ENCODE results near the gene SEMA4C. TPM values are rescaled to one million over a fixed set of nuclear protein-coding genes. Genes with fewer than 3 reads are reported as not detected.

Gene SEMA4C
- total RNA-seq, 4 donors from 2014 or later: 3.6 to 23.9 (median 17.4) TPM

DNA sequence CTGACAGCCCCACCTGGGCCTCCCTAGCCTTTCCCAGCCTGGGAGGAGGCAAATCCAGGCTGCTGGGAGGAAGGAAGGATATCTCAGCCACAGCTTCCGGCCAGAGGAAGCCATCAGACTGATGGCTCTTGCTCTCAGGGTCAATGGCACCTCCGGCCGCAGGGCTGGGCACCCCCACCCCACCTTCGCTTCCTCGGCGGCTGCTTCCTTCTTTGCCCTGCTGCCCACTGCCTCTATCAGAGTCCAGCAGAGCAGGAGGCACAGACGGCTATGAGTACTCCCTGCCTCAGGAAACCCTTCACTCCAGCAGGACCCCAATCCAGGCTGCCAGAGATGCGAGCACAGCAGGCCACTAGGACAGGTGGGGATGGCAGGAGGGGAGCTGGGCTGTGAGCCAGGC lies 3.3 kb downstream of the SEMA4C start:
- Histone ChIP-seq H3K9me3 (no peaks in the 10 kb centered on the region), H3K4me1 (peaks cover 24 to 50% (median 44%) of the 10 kb centered on the region in 4 donors), H3K4me3 (peak overlapping the region in 1 of 4 donors; percentile 78), H3K27me3 (no peaks in the 10 kb centered on the region), H3K36me3 (peaks cover 0 to 17% (median 6%) of the 10 kb centered on the region in 4 donors), H3K27ac (peak overlapping the region; percentile 94 to 100 (median 96))
- in situ Hi-C loops (cut with MboI; ENCODE audit: low pct_ligation_motif_present in 1 of 4, low pct_unique_long_range_greater_than_20kb in 1 of 4, low sequenced_read_pairs in 3 of 4) (no loop called here), intact Hi-C loops (cut with DNase I; ENCODE audit: low total_unique reads) (no loop called here)
- 75% methylated on average over 7 of the region's 8 CpGs; no CpG with 5 or more reads in 1 of the 2 donors for WGBS, 2 donors (ENCODE audit: low coverage in 1 of 2)
- DNase-seq: no peak
- TF ChIP-seq EP300 (IDR thresholded peaks at IDR 0.05; ENCODE audit: low read depth) (no peak), POLR2AphosphoS5 (IDR thresholded peaks at IDR 0.05) (no peak), POLR2A (IDR thresholded peaks at IDR 0.05) (no peak)
- TF ChIP-seq, protein P1, sequence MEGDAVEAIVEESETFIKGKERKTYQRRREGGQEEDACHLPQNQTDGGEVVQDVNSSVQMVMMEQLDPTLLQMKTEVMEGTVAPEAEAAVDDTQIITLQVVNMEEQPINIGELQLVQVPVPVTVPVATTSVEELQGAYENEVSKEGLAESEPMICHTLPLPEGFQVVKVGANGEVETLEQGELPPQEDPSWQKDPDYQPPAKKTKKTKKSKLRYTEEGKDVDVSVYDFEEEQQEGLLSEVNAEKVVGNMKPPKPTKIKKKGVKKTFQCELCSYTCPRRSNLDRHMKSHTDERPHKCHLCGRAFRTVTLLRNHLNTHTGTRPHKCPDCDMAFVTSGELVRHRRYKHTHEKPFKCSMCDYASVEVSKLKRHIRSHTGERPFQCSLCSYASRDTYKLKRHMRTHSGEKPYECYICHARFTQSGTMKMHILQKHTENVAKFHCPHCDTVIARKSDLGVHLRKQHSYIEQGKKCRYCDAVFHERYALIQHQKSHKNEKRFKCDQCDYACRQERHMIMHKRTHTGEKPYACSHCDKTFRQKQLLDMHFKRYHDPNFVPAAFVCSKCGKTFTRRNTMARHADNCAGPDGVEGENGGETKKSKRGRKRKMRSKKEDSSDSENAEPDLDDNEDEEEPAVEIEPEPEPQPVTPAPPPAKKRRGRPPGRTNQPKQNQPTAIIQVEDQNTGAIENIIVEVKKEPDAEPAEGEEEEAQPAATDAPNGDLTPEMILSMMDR (IDR thresholded peaks at IDR 0.05): no peak

DNA sequence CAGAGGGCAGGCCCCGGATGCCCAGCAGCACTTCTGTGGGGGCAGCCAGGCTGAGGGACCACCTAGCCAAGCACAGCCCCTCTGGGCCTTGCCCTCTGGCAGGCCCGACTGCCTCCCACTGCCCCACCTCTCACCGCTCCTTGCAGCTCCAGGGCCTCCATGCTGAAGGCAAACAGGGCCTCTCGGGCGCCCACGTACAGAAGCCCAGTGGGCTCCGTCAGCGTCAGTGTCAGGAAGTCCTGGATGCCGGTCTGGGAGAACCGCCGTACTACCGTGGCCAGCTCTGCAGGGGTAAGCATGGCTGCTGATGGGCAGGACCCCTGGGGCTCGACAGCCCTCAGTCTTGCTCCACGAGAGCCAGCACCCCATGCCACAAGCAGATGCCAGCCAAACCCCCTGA lies 3.7 kb downstream of the SEMA4C start:
- intact Hi-C loops (cut with DNase I; ENCODE audit: low total_unique reads) (no loop called here), in situ Hi-C loops (cut with MboI; ENCODE audit: low pct_ligation_motif_present in 1 of 4, low pct_unique_long_range_greater_than_20kb in 1 of 4, low sequenced_read_pairs in 3 of 4) (no loop called here)
- H3K36me3 ChIP-seq: peaks cover 0 to 21% (median 6%) of the 10 kb centered on the region in 4 donors
- no peaks in the 10 kb centered on the region for H3K27me3 ChIP-seq
- no peak for DNase-seq
- no peak for TF ChIP-seq EP300 (IDR thresholded peaks at IDR 0.05; ENCODE audit: low read depth)
- TF ChIP-seq, protein P1 (IDR thresholded peaks at IDR 0.05): no peak
- no peak for TF ChIP-seq POLR2A (IDR thresholded peaks at IDR 0.05)
- TF ChIP-seq POLR2AphosphoS5 (IDR thresholded peaks at IDR 0.05): no peak
- 81% methylated on average over 14 of the region's 14 CpGs; no CpG with 5 or more reads in 1 of the 2 donors for WGBS, 2 donors (ENCODE audit: low coverage in 1 of 2)
- H3K9me3 ChIP-seq: no peaks in the 10 kb centered on the region
- H3K27ac ChIP-seq: peak overlapping the region in 3 of 4 donors; percentile 94 to 100 (median 98)
- peaks cover 23 to 50% (median 46%) of the 10 kb centered on the region in 4 donors for H3K4me1 ChIP-seq
- no peak overlapping the region for H3K4me3 ChIP-seq

DNA sequence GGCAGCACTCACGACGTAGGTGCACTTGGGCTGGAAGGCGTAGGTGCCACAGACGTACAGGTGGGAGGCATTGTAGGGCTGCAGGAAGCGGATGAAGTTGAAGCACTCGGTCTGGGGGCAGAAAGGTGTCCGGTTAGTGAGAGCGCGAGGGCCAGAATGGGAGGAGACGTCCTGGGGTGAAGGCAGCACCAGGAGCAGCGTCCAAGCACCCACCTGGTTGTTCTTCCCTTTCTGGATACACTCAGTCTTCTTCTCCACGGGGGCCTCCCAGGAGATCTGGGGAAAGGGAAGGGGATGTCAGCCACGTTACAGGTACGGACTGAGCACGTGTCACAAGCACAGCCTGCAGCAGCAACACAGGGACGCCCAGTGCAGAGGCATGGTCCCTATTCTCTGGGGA lies 4.2 kb downstream of the SEMA4C start:
- Histone ChIP-seq H3K36me3 (peaks cover 0 to 23% (median 6%) of the 10 kb centered on the region in 4 donors), H3K27me3 (no peaks in the 10 kb centered on the region), H3K9me3 (no peaks in the 10 kb centered on the region), H3K4me1 (peaks cover 18 to 45% (median 41%) of the 10 kb centered on the region in 4 donors), H3K27ac (peak overlapping the region in 2 of 4 donors; percentile 94 to 100), H3K4me3 (no peak overlapping the region)
- in situ Hi-C loops (cut with MboI; ENCODE audit: low pct_ligation_motif_present in 1 of 4, low pct_unique_long_range_greater_than_20kb in 1 of 4, low sequenced_read_pairs in 3 of 4): no loop called here
- TF ChIP-seq EP300 (IDR thresholded peaks at IDR 0.05; ENCODE audit: low read depth): no peak
- TF ChIP-seq, protein P1 (IDR thresholded peaks at IDR 0.05): no peak
- TF ChIP-seq POLR2AphosphoS5 (IDR thresholded peaks at IDR 0.05): no peak
- TF ChIP-seq POLR2A (IDR thresholded peaks at IDR 0.05): no peak
- intact Hi-C loops (cut with DNase I; ENCODE audit: low total_unique reads): no loop called here
- DNase-seq: no peak
- WGBS, 2 donors (ENCODE audit: low coverage in 1 of 2): 77% methylated on average over 16 of the region's 16 CpGs; no CpG with 5 or more reads in 1 of the 2 donors

DNA sequence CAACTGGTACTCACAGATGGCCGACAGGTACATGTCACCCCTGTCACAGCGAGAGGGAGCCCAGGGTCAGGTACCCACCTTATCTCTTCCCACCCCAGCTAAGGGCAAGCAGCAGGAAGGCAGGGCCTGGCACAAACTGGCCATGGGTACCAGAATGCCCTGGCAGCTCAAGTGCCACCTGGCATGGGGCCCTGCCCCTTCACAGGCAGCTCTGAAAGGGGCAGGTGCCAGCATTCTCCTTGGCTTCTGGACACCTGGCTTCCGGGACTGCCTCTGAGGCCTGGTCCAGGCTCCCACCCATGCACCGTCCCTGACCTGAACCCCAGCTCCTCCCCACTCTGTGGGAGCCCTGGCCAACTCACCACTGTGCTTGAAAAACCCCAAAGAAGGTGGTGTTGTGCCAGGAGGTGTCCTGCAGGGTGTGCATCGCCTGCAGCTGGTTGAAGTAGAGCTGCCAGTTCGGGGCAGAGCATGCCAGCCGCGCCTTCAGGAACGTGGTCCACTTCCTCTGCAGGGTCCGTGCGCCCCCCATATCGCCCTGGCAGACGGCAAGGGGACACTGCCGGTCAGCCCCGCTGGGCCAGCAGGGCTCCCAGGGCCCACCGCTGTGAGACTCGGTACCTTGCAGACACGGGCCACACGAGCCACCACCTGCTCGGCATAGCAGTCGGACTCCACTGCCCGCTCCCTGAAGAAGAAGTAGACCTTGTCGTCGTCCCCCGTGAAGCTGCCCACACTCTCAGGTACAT lies 5.4 kb downstream of the SEMA4C start:
- Histone ChIP-seq H3K9me3 (no peaks in the 10 kb centered on the region), H3K4me3 (no peak overlapping the region), H3K4me1 (peaks cover 14 to 48% (median 41%) of the 10 kb centered on the region in 4 donors), H3K27ac (peak overlapping the region in 1 of 4 donors; percentile 100), H3K27me3 (no peaks in the 10 kb centered on the region), H3K36me3 (peaks cover 0 to 23% (median 6%) of the 10 kb centered on the region in 4 donors)
- WGBS, 2 donors (ENCODE audit: low coverage in 1 of 2): 80% methylated on average over 24 of the region's 25 CpGs; no CpG with 5 or more reads in 1 of the 2 donors
- DNase-seq: no peak
- in situ Hi-C loops (cut with MboI; ENCODE audit: low pct_ligation_motif_present in 1 of 4, low pct_unique_long_range_greater_than_20kb in 1 of 4, low sequenced_read_pairs in 3 of 4) (no loop called here), intact Hi-C loops (cut with DNase I; ENCODE audit: low total_unique reads) (no loop called here)
- TF ChIP-seq, protein P1 (IDR thresholded peaks at IDR 0.05): peak in 1 of 5 experiments; percentile 18
- TF ChIP-seq POLR2AphosphoS5 (IDR thresholded peaks at IDR 0.05): no peak

Measured in transverse colon (tissue), 4 donors.